Adipocyte (in vitro differentiated cells): ENCODE results near the gene AGO3.
A peak's percentile ranks its signal among the peaks of the same experiment; 100 is the strongest.
"Not testable (repeated sequence)": the region's sequence is repeated elsewhere in the genome, so short reads cannot be mapped to it uniquely, and the experiment has no call there.

ENCODE experiments used
- DNase-seq: peaks from one replicate; pipeline ENCODE4 v3.0.0-alpha.2; 2015; ENCODE audit warnings: low read depth
- H3K27me3 ChIP-seq: replicated peaks from 2 replicates; pipeline ENCODE4 v1.7.0; 2013; ENCODE audit warnings: mild to moderate bottlenecking, low read length, moderate library complexity; ENCODE audit not compliant: control insufficient read depth, insufficient read depth
- H3K36me3 ChIP-seq: 2 replicates; pipeline ENCODE4 v1.7.0; 2013; ENCODE audit warnings: low read length, mild to moderate bottlenecking, moderate library complexity; ENCODE audit not compliant: control insufficient read depth, insufficient read depth, severe bottlenecking
- H3K4me1 ChIP-seq: 2 replicates; pipeline ENCODE4 v1.7.0; 2013; ENCODE audit warnings: mild to moderate bottlenecking, low read length, moderate library complexity; ENCODE audit not compliant: control insufficient read depth, insufficient read depth
- H3K4me3 ChIP-seq: 2 replicates; pipeline ENCODE4 v1.7.0; 2013; ENCODE audit warnings: mild to moderate bottlenecking, low read length, moderate library complexity
- H3K9ac ChIP-seq: 2 replicates; pipeline ENCODE4 v1.7.0; 2013; ENCODE audit warnings: mild to moderate bottlenecking, low read length, moderate library complexity
- H3K9me3 ChIP-seq: 2 replicates; pipeline ENCODE4 v1.7.0; 2013; ENCODE audit warnings: mild to moderate bottlenecking, low read length, moderate library complexity; ENCODE audit not compliant: control insufficient read depth

AGO3 gene

DNA sequence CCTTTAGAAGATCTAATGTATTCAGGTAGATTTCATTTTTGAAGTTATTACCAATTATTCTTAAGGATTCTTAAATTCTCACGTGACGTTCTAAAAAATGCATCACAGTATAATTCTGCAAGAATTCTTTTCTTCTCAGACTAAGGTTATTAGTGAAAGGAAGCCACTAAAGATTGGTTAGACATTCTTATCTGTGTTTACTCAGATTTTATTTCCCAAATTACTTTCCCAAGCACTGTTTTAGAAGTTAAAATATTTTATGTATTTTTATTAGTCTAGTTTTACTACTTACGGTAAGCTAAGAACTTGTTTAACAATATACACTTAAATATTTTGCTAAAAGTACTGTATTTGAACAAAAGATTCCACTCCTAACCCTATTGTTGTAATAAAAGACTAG, 28.4 kb downstream of the AGO3 start:
- DNase-seq: no peak
- no peaks in the 10 kb centered on the region for H3K36me3 ChIP-seq
- H3K4me3 ChIP-seq: no peak overlapping the region
- H3K4me1 ChIP-seq: peaks cover 5% of the 10 kb centered on the region
- no peak overlapping the region for H3K9ac ChIP-seq
- H3K27me3 ChIP-seq: no peaks in the 10 kb centered on the region
- H3K9me3 ChIP-seq: no peaks in the 10 kb centered on the region

GRCh38 chr1:35962952-35963351, 32.0 kb downstream of the AGO3 start:
- no peak for DNase-seq

GRCh38 chr1:35964277-35964676, 33.4 kb downstream of the AGO3 start:
- DNase-seq, H3K9ac ChIP-seq, H3K9me3 ChIP-seq, H3K27me3 ChIP-seq, H3K4me1 ChIP-seq, H3K4me3 ChIP-seq, H3K36me3 ChIP-seq: not testable (repeated sequence)

More at GRCh38 chr1:35962952-35963351, 32.0 kb downstream of the AGO3 start:
- Histone ChIP-seq H3K9me3 (no peaks in the 10 kb centered on the region), H3K9ac (no peak overlapping the region), H3K36me3 (no peaks in the 10 kb centered on the region), H3K4me3 (no peak overlapping the region), H3K4me1 (peaks cover 5% of the 10 kb centered on the region), H3K27me3 (no peaks in the 10 kb centered on the region)

DNA sequence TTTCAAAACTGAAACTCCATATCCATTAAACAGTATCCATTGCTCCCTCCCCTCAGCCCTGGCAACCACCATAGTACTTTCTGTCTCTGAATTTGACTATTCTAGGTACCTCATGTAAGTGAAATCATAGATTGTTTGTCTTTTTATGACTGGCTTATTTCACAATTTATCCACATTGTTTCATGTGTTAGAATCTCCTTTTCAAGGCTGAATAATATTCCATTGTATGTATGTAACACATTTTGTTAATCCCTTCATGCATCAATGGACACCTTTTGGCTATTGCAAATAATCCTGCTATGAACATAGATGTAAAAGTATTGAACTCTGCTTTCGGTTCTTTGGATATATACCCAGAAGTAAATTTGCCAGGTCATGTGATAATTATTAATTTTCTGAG, 37.5 kb downstream of the AGO3 start:
- H3K9me3 ChIP-seq: no peaks in the 10 kb centered on the region
- H3K4me3 ChIP-seq: no peak overlapping the region
- no peak for DNase-seq
- H3K4me1 ChIP-seq: no peaks in the 10 kb centered on the region
- no peaks in the 10 kb centered on the region for H3K27me3 ChIP-seq
- H3K9ac ChIP-seq: no peak overlapping the region
- peaks cover 19% of the 10 kb centered on the region for H3K36me3 ChIP-seq

- Histone ChIP-seq H3K27me3 (no peaks in the 10 kb centered on the region), H3K9me3 (no peaks in the 10 kb centered on the region), H3K4me3 (no peak overlapping the region), H3K9ac (no peak overlapping the region), H3K36me3 (peaks cover 39% of the 10 kb centered on the region), H3K4me1 (no peaks in the 10 kb centered on the region)
- no peak for DNase-seq
These were observed 40.7 kb downstream of the AGO3 start for GRCh38 chr1:35971601-35972000.

GRCh38 chr1:35972631-35973030, 41.7 kb downstream of the AGO3 start:
- H3K9ac ChIP-seq, H3K27me3 ChIP-seq, H3K4me1 ChIP-seq, DNase-seq, H3K9me3 ChIP-seq, H3K4me3 ChIP-seq: not testable (repeated sequence)
- peaks cover 43% of the 10 kb centered on the region for H3K36me3 ChIP-seq

DNA sequence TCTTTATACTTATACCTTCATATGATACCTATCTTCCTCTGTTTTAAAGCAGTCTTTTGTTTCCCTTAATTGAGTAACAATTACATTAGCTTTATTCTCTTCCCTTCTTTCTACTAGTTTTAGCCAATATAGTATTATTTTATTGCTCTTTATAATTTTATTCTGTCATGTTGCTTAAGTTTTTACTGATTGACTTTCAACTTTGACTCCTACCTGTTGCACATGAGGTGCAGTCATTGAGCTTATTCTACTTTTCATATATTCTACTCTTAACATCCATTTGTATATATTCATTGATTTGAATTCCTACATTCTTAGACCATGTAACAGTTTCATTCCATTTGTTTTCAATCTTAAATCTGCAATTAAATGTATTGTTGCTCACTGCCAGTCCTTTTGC, 49.2 kb downstream of the AGO3 start:
- Histone ChIP-seq H3K9ac (no peak overlapping the region), H3K9me3 (no peaks in the 10 kb centered on the region), H3K4me1 (no peaks in the 10 kb centered on the region), H3K4me3 (no peak overlapping the region), H3K27me3 (no peaks in the 10 kb centered on the region), H3K36me3 (peaks cover 26% of the 10 kb centered on the region)
- DNase-seq: no peak

- H3K36me3 ChIP-seq: peaks cover 34% of the 10 kb centered on the region
- no peaks in the 10 kb centered on the region for H3K4me1 ChIP-seq
- no peak overlapping the region for H3K9ac ChIP-seq
- no peak overlapping the region for H3K4me3 ChIP-seq
- no peaks in the 10 kb centered on the region for H3K9me3 ChIP-seq
- no peak for DNase-seq
- H3K27me3 ChIP-seq: no peaks in the 10 kb centered on the region
These were observed 57.3 kb downstream of the AGO3 start for GRCh38 chr1:35988237-35988636.

GRCh38 chr1:36006941-36007500, 76.1 kb downstream of the AGO3 start:
- Histone ChIP-seq H3K4me1 (peaks cover 11% of the 10 kb centered on the region), H3K9ac (no peak overlapping the region), H3K4me3 (no peak overlapping the region), H3K9me3 (no peaks in the 10 kb centered on the region), H3K36me3 (peaks cover 16% of the 10 kb centered on the region), H3K27me3 (no peaks in the 10 kb centered on the region)
- DNase-seq: peak; percentile 18

GRCh38 chr1:36007741-36008140, 76.8 kb downstream of the AGO3 start:
- H3K36me3 ChIP-seq: peaks cover 18% of the 10 kb centered on the region
- H3K4me3 ChIP-seq: no peak overlapping the region
- H3K9me3 ChIP-seq: no peaks in the 10 kb centered on the region
- DNase-seq: no peak
- peaks cover 11% of the 10 kb centered on the region for H3K4me1 ChIP-seq
- no peaks in the 10 kb centered on the region for H3K27me3 ChIP-seq
- no peak overlapping the region for H3K9ac ChIP-seq

DNA sequence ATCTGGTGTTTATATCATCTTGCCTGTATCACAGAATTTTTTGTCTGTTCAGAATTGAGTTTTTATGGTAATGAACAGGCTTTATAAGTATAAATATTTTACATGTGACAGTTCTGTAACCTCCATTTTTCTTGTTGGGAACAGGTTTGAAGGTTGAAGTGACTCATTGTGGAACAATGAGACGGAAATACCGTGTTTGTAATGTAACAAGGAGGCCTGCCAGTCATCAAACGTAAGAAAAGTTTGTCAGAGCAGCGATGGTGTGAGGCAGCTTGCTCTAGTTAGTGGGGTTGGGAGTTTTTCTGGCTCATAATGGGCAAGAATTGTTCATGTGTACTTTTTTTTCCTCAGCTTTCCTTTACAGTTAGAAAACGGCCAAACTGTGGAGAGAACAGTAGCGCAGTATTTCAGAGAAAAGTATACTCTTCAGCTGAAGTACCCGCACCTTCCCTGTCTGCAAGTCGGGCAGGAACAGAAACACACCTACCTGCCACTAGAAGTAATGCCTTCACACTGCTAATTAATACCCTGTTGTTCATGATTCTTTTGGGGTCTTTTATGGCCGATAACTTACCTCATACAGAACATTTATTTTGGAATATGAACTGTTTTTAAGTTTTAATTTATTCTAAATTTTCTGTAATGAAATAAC, 77.8 kb downstream of the AGO3 start:
- no peaks in the 10 kb centered on the region for H3K9me3 ChIP-seq
- peaks cover 26% of the 10 kb centered on the region for H3K36me3 ChIP-seq
- no peaks in the 10 kb centered on the region for H3K27me3 ChIP-seq
- H3K9ac ChIP-seq: no peak overlapping the region
- peaks cover 11% of the 10 kb centered on the region for H3K4me1 ChIP-seq
- no peak overlapping the region for H3K4me3 ChIP-seq
- DNase-seq: peak; percentile 59

GRCh38 chr1:36014722-36015220, 83.9 kb downstream of the AGO3 start:
- peaks cover 55% of the 10 kb centered on the region for H3K36me3 ChIP-seq
- H3K4me1 ChIP-seq: no peaks in the 10 kb centered on the region
- no peaks in the 10 kb centered on the region for H3K27me3 ChIP-seq
- no peak overlapping the region for H3K9ac ChIP-seq
- no peak for DNase-seq
- H3K4me3 ChIP-seq: no peak overlapping the region
- H3K9me3 ChIP-seq: no peaks in the 10 kb centered on the region
